Keratinocyte (primary cell): ENCODE results near the gene STRBP.
"Not testable (repeated sequence)": the region's sequence is repeated elsewhere in the genome, so short reads cannot be mapped to it uniquely, and the experiment has no call there.

Experiments
- CTCF ChIP-seq, 3 experiments: IDR thresholded peaks in 1 of 3; conservative IDR thresholded peaks in 1 of 3; optimal IDR thresholded peaks in 1 of 3; 2 replicates in 2 of 3; 3 replicates in 1 of 3; pipeline versions ENCODE3 to v1.5.1; 2011; ENCODE audit warnings: low read length in 3 of 3, mild to moderate bottlenecking in 3 of 3, moderate library complexity in 2 of 3, control low read depth in 1 of 3, inconsistent platforms in 1 of 3; ENCODE audit not compliant: insufficient read depth in 2 of 3; ENCODE audit errors: extremely low read depth in 1 of 3
- EZH2 ChIP-seq: IDR thresholded peaks from one replicate; pipeline ENCODE4 v1.6.1; 2012; ENCODE audit warnings: inconsistent platforms, mild to moderate bottlenecking, low read length, moderate library complexity

DNA sequence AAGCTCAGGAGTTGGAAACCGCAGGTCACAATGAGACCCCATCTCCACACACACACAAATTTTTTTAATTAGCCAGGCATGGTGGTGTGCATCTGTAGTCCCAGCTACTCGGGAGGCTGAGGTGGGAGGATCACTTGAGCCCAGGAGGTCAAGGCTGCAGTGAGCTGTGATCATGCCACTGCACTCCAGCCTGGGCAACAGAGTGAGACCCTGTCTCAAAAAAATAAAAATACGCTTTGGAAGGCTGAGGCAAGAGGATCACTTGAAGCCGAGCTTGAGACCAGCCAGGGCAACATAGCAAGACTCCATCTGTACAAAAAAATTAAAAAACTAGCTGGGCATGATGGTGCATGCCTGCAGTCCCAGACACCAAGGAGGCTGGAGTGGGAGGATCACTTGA, 19.2 kb downstream of the STRBP start:
- not testable (repeated sequence) for TF ChIP-seq CTCF (optimal IDR thresholded peaks at IDR 0.05 in 1 of 3, IDR thresholded peaks at IDR 0.05 in 1 of 3, conservative IDR thresholded peaks at IDR 0.05 in 1 of 3; ENCODE audit: extremely low read depth in 1 of 3, insufficient read depth in 2 of 3, low read length in 3 of 3); EZH2
